LNCaP clone FGC (cell line): ENCODE measurements around the gene TRIM34.
"Not testable (repeated sequence)": the region's sequence is repeated elsewhere in the genome, so short reads cannot be mapped to it uniquely, and the experiment has no call there.

ENCODE experiments used
- DNase-seq: peaks from one replicate; pipeline ENCODE4 v3.0.0-alpha.2; 2011; ENCODE audit warnings: low read depth
- H3K4me3 ChIP-seq: 2 replicates; pipeline ENCODE4 v1.5.1; 2011; ENCODE audit warnings: mild to moderate bottlenecking, low read depth, low read length, control low read depth
- TF ChIP-seq, protein P1 (sequence below): IDR thresholded peaks from 2 replicates; pipeline ENCODE4 v1.5.1; 2012; ENCODE audit warnings: mild to moderate bottlenecking; ENCODE audit not compliant: control insufficient read depth, insufficient read depth; ENCODE audit errors: extremely low read depth

TRIM34 gene

DNA sequence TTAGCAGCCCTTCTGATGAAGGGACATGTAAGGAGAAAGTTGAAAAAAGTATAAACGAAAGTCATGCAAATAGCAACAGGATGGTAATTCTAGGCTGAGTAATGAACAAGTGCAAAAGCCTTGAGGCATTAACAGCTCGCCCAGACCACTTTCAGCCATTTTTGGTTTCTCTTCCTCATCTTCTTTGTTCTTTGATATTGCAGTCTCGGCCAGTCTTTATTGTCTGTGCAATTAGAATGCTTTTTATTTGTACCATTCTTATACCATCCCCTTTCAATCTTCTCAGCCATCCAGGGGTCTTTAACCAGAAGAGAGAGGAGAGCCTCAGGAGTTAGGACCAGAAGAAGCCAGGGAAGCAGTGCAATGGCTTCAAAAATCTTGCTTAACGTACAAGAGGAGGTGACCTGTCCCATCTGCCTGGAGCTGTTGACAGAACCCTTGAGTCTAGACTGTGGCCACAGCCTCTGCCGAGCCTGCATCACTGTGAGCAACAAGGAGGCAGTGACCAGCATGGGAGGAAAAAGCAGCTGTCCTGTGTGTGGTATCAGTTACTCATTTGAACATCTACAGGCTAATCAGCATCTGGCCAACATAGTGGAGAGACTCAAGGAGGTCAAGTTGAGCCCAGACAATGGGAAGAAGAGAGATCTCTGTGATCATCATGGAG, 7.3 kb downstream of the TRIM34 start:
- TF ChIP-seq, protein P1, sequence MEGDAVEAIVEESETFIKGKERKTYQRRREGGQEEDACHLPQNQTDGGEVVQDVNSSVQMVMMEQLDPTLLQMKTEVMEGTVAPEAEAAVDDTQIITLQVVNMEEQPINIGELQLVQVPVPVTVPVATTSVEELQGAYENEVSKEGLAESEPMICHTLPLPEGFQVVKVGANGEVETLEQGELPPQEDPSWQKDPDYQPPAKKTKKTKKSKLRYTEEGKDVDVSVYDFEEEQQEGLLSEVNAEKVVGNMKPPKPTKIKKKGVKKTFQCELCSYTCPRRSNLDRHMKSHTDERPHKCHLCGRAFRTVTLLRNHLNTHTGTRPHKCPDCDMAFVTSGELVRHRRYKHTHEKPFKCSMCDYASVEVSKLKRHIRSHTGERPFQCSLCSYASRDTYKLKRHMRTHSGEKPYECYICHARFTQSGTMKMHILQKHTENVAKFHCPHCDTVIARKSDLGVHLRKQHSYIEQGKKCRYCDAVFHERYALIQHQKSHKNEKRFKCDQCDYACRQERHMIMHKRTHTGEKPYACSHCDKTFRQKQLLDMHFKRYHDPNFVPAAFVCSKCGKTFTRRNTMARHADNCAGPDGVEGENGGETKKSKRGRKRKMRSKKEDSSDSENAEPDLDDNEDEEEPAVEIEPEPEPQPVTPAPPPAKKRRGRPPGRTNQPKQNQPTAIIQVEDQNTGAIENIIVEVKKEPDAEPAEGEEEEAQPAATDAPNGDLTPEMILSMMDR, result no peak
- DNase-seq, result no peak
- H3K4me3 ChIP-seq, result no peak overlapping the region

- no peak overlapping the region for H3K4me3 ChIP-seq
- TF ChIP-seq, protein P1, result no peak
- DNase-seq, result no peak
These were observed 15.2 kb downstream of the TRIM34 start for GRCh38 chr11:5639953-5640352.

DNA sequence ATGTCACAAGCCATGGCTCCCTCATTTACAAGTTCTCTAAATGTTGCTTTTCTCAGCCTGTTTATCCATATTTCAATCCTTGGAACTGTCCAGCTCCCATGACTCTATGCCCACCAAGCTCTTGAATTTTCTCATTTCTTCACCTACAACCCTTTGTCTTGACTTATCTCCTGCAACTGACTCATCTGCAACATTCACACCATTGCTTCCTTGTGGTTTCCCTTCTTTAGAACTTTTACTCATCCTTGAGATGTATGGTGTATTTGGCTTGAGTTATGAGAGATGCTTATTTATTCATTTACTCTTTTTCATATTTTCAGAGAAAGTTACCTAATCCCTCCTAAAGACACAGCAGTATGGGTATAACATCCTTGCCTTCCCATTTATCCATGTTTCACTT, 18.8 kb downstream of the TRIM34 start:
- DNase-seq, result no peak
- no peak overlapping the region for H3K4me3 ChIP-seq
- TF ChIP-seq, protein P1, result no peak

DNA sequence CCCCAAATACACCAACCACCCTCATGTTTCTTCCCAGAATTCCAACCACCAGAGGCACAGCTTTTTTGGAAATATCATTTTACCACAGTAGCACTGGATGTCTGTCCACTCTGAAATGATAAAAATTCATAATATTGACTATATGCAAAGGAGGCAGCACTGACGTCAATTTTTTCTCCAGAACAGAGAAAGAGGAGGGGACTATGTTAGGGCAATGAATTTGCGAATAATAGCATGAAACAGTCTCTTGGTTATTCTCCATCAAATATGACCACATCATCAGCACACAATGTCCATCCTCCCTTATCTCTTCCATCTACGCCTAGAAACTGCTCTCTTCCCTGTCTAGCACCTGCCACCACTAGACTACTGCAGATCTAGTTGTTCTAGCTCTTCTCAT, 21.3 kb downstream of the TRIM34 start:
- no peak overlapping the region for H3K4me3 ChIP-seq
- TF ChIP-seq, protein P1, result no peak
- DNase-seq, result no peak

DNA sequence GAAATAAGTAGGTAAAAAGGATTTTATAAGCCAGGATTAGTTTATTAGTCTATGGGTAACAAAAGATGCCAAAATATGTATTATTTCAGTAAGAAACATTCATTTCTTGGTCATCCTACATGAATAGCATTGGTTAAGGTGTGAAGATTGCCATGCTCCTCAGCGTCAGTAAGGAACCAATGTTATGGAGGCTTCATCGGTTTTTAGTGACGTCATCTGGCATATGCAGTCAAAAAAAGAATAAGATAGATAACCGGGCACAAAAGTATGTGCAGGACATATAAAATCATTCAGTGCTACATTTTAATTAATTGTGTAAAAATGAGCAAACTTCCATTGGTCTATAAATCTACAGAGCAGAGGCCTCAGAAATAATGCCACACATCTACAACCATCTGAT, 30.7 kb downstream of the TRIM34 start:
- TF ChIP-seq, protein P1, result no peak
- DNase-seq, result no peak
- no peak overlapping the region for H3K4me3 ChIP-seq

GRCh38 chr11:5656956-5657355, 32.2 kb downstream of the TRIM34 start:
- DNase-seq, H3K4me3 ChIP-seq: not testable (repeated sequence)

DNA sequence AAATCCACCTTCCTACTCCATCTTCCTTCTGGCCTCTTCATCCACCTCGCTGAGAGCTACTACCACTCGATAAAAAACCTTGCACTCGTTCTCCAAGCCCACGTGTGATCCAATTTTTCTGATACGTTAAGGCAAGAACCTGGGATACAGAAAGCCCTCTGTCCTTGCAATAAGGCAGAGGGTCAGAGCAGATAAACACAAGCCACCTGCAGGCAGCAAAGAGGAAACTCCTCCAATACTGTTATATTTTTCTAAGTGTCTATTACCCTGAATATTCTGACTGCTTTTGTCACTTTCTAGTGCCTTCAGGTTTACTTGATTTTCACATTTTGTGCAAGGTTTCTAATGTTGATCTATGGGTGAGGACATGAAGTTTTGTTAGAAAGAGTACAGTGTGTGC, 33.5 kb downstream of the TRIM34 start:
- H3K4me3 ChIP-seq, result no peak overlapping the region
- DNase-seq, result no peak
- TF ChIP-seq, protein P1, result no peak
